Stimulated activated CD4-positive, alpha-beta T cell treated with anti-CD3 and anti-CD28 coated beads, Interleukin-2, amount 100 ng/mL, for 4 hours (primary cell): ENCODE results near the gene AP1S3.

Experiments used
- DNase-seq: peaks from one replicate; pipeline ENCODE4 v3.0.0-alpha.2; 2020; ENCODE audit warnings: low read depth

The AP1S3 gene

GRCh38 chr2:223722226-223722625 lies 115.2 kb downstream of the AP1S3 start:
- DNase-seq: no peak

- no peak for DNase-seq
Observed at GRCh38 chr2:223721746-223722145, 115.6 kb downstream of the AP1S3 start.

GRCh38 chr2:223720367-223720766 lies 117.0 kb downstream of the AP1S3 start:
- no peak for DNase-seq

- DNase-seq: no peak
Observed at GRCh38 chr2:223712642-223713041, 124.7 kb downstream of the AP1S3 start.

- no peak for DNase-seq
Observed at GRCh38 chr2:223711596-223712326, 125.6 kb downstream of the AP1S3 start.
